Measurements from ENCODE around the gene IKZF5. TPM values are rescaled to one million over a fixed set of nuclear protein-coding genes. Genes with fewer than 3 reads are reported as not detected.
A peak's percentile ranks its signal among the peaks of the same experiment; 100 is the strongest.

The IKZF5 gene
- total RNA-seq, 1 donor from 2014 or later: 4.7 TPM

DNA sequence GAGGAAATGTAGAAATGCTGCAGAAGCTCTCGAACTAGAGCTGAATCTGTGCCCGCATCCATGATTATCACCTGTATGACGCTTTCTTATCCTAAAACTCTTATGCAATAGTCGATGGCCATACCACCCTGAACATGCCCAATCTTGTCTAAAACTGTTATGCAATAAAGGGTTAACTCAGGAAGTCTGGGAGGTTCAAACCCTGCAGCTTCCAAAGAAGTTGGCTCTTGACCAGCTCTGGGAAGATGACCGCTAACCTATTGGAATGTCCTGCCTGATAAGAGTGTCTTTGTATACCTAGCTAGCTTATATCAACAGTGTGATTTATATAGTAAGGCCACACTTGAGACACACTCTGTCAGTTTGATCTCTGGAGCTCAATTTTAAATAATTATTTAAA is 51.1 kb downstream of the IKZF5 start:
- Histone ChIP-seq H3K4me3 (ENCODE audit: low read length in 3 of 3) (no peak overlapping the region), H3K27me3 (ENCODE audit: control insufficient read depth in 3 of 3, insufficient read depth in 3 of 3, low read length in 3 of 3) (no peaks in the 10 kb centered on the region), H3K9ac (ENCODE audit: low read depth in 1 of 3, low read length in 3 of 3) (no peak overlapping the region), H3K9me3 (ENCODE audit: control insufficient read depth in 3 of 3, low read length in 3 of 3) (no peaks in the 10 kb centered on the region), H3K36me3 (ENCODE audit: control insufficient read depth in 3 of 3, insufficient read depth in 3 of 3, low read length in 3 of 3) (peaks cover 0 to under 1% (median 0%) of the 10 kb centered on the region in 3 donors), H3K4me1 (ENCODE audit: control insufficient read depth in 3 of 3, insufficient read depth in 3 of 3, low read length in 3 of 3) (peaks cover 8 to 12% (median 11%) of the 10 kb centered on the region in 3 donors), H3K27ac (ENCODE audit: low read depth, low read length) (no peak overlapping the region)

DNA sequence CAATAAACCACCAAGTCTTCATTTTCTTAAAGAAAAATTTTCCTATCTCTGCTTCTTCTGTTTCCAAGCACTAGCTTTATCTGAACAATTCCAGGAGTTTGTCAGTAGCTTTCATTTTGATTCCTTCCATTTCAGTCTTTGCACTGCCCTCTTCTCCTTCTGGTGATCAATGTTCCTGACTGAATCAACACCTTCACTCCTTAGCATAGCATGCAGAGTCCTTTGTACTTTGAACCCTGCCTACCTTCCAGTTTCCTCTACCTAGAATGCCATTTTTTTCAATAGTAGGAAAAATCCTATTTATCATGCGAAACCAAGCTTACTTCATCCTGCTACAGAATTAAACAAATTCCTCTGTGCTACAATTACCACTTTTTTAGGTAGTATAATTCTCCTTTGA is 52.7 kb downstream of the IKZF5 start:
- Histone ChIP-seq H3K27me3 (ENCODE audit: control insufficient read depth in 3 of 3, insufficient read depth in 3 of 3, low read length in 3 of 3) (no peaks in the 10 kb centered on the region), H3K4me3 (ENCODE audit: low read length in 3 of 3) (no peak overlapping the region), H3K4me1 (ENCODE audit: control insufficient read depth in 3 of 3, insufficient read depth in 3 of 3, low read length in 3 of 3) (peaks cover 8 to 12% (median 11%) of the 10 kb centered on the region in 3 donors), H3K9me3 (ENCODE audit: control insufficient read depth in 3 of 3, low read length in 3 of 3) (no peaks in the 10 kb centered on the region), H3K36me3 (ENCODE audit: control insufficient read depth in 3 of 3, insufficient read depth in 3 of 3, low read length in 3 of 3) (peaks cover 0 to 5% (median 0%) of the 10 kb centered on the region in 3 donors), H3K27ac (ENCODE audit: low read depth, low read length) (no peak overlapping the region), H3K9ac (ENCODE audit: low read depth in 1 of 3, low read length in 3 of 3) (no peak overlapping the region)

DNA sequence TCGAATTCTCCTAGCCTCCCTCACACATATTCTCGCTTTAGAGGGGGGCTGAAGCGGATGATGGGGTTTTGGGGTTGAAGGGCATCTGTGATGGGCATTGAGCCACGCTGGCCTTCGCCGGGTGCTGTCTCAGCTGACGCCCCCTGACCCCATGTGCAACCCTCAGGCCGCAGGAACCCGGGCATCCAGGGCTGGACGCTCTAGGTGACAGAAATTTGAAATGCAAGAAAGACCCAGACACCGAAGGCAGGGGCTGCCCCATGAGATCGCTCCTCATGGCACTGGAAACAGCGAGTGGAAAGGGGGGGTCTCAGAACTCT is 53.9 kb downstream of the IKZF5 start:
- peaks cover 0 to 8% (median 4%) of the 10 kb centered on the region in 3 donors for H3K36me3 ChIP-seq (ENCODE audit: control insufficient read depth in 3 of 3, insufficient read depth in 3 of 3, low read length in 3 of 3)
- H3K27ac ChIP-seq (ENCODE audit: low read depth, low read length): no peak overlapping the region
- H3K9ac ChIP-seq (ENCODE audit: low read depth in 1 of 3, low read length in 3 of 3): no peak overlapping the region
- peak overlapping the region; percentile 83 to 89 (median 86) for H3K4me3 ChIP-seq (ENCODE audit: low read length in 3 of 3)
- H3K9me3 ChIP-seq (ENCODE audit: control insufficient read depth in 3 of 3, low read length in 3 of 3): no peaks in the 10 kb centered on the region
- H3K4me1 ChIP-seq (ENCODE audit: control insufficient read depth in 3 of 3, insufficient read depth in 3 of 3, low read length in 3 of 3): peaks cover 8 to 12% (median 11%) of the 10 kb centered on the region in 3 donors
- no peaks in the 10 kb centered on the region for H3K27me3 ChIP-seq (ENCODE audit: control insufficient read depth in 3 of 3, insufficient read depth in 3 of 3, low read length in 3 of 3)

DNA sequence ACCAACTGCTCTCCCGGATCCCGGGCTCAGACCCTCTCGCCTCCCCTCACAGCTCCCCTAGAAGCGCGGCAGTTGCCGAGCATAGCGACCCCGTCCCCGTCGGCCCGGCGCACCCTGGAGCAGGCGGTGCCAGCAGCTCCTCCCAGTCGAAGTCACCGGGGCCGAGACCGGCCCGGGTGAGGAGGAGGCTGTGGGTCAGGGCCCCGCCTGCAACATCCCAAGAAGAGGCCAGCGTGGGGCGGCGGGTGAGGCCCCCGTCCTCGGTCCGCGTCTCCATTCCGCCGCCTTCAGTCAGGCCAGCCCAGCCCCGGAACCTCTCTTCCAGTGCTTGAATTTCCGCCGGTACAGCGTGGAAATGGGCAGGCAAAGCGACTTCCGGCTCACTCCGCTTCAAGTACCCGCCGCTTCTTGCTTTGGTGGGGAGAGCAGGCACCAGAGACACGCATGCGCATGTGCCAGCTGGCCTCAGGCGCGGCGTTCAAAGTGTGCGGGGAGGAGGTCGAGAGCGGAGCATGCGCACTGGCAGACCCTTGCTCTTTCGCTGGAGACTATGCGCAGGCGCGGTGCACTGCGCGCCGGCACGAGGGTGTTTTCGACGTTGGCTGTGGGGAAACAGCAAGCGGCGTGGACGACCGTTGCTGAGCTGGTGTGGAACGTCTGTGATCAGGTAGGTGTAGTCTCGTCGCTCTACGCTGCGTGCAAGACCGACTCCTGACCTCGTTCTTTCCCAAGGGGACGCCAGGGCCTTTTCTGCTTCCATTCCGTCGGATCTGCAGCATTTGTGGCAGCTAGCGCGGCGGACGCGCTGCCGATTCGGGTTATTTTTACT is 54.5 kb downstream of the IKZF5 start, which contains the start of gene C10orf88:
Gene C10orf88, minus strand, starts transcription at position 326 of the 829 bp plus-strand sequence. Its CDS starts 49 bp downstream, at position 277.
- Histone ChIP-seq H3K4me3 (ENCODE audit: low read length in 3 of 3) (peak within 1 kb of the TSS; percentile 83 to 89 (median 86)), H3K9ac (ENCODE audit: low read depth in 1 of 3, low read length in 3 of 3) (peak within 1 kb of the TSS; percentile 82 to 91 (median 89)), H3K9me3 (ENCODE audit: control insufficient read depth in 3 of 3, low read length in 3 of 3) (no peaks in the 10 kb centered on the region), H3K27ac (ENCODE audit: low read depth, low read length) (peak within 1 kb of the TSS; percentile 70), H3K27me3 (ENCODE audit: control insufficient read depth in 3 of 3, insufficient read depth in 3 of 3, low read length in 3 of 3) (no peaks in the 10 kb centered on the region), H3K4me1 (ENCODE audit: control insufficient read depth in 3 of 3, insufficient read depth in 3 of 3, low read length in 3 of 3) (peaks cover 8 to 12% (median 11%) of the 10 kb centered on the region in 3 donors), H3K36me3 (ENCODE audit: control insufficient read depth in 3 of 3, insufficient read depth in 3 of 3, low read length in 3 of 3) (peaks cover 0 to 12% (median 6%) of the 10 kb centered on the region in 3 donors)

DNA sequence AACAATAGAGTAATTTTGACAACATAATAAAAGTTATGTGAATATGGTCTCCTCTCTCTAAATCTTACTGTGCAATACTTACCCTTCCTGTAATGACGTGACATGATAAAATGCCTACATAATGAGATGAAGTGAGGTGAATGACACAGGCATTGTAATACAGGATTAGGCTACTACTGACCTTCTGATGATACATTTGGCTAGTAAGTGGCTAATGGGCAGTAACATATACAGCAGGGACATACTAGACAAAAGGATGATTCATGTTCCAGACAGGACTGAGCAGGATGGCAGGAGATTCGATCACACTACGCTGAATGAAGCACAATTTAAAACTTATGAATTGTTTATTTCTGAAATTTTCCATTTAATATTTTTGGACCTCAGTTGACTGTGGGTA is 59.3 kb downstream of the IKZF5 start:
- no peak overlapping the region for H3K9ac ChIP-seq (ENCODE audit: low read depth in 1 of 3, low read length in 3 of 3)
- H3K27ac ChIP-seq (ENCODE audit: low read depth, low read length): no peak overlapping the region
- peaks cover 3 to 7% (median 4%) of the 10 kb centered on the region in 3 donors for H3K4me1 ChIP-seq (ENCODE audit: control insufficient read depth in 3 of 3, insufficient read depth in 3 of 3, low read length in 3 of 3)
- peaks cover 9 to 31% (median 30%) of the 10 kb centered on the region in 3 donors for H3K36me3 ChIP-seq (ENCODE audit: control insufficient read depth in 3 of 3, insufficient read depth in 3 of 3, low read length in 3 of 3)
- H3K9me3 ChIP-seq (ENCODE audit: control insufficient read depth in 3 of 3, low read length in 3 of 3): no peaks in the 10 kb centered on the region
- no peak overlapping the region for H3K4me3 ChIP-seq (ENCODE audit: low read length in 3 of 3)
- no peaks in the 10 kb centered on the region for H3K27me3 ChIP-seq (ENCODE audit: control insufficient read depth in 3 of 3, insufficient read depth in 3 of 3, low read length in 3 of 3)

Other genes with a start within 250 kb of the IKZF5 start
- gene CUZD1, start 162.9 kb downstream of the IKZF5 start, total RNA-seq: 0.52 TPM
- 1.0 TPM for gene FAM24B, start 129.2 kb downstream of the IKZF5 start, total RNA-seq
- gene FAM24A, start 98.2 kb downstream of the IKZF5 start, total RNA-seq: not detected
- gene C10orf88, start 54.6 kb downstream of the IKZF5 start, total RNA-seq: 12.5 TPM
- gene PSTK, start 28.4 kb downstream of the IKZF5 start, total RNA-seq: 5.7 TPM
- 6.8 TPM for gene ACADSB, start 211 bp upstream of the IKZF5 start, total RNA-seq
- gene HMX3, start 127.2 kb upstream of the IKZF5 start, total RNA-seq: not detected
- gene HMX2, start 139.3 kb upstream of the IKZF5 start, total RNA-seq: not detected
- gene BUB3, start 145.6 kb upstream of the IKZF5 start, total RNA-seq: 36.5 TPM